HG03196 (cell line): Measurements from ENCODE around the gene ITGA7.
A peak's percentile ranks its signal among the peaks of the same experiment; 100 is the strongest.

Source experiments
- ATAC-seq: cut with Tn5 transposase; IDR thresholded peaks from one replicate; pipeline ENCODE4 v1.9.1; 2021; ENCODE audit not compliant: unreplicated experiment

Gene ITGA7

GRCh38 chr12:55733858-55734257, 26.2 kb upstream of the ITGA7 start:
- ATAC-seq, result no peak

- ATAC-seq, result no peak
Measured at GRCh38 chr12:55733021-55733555, 25.4 kb upstream of the ITGA7 start.

- no peak for ATAC-seq
Measured at GRCh38 chr12:55732288-55732687, 24.6 kb upstream of the ITGA7 start.

- peak; percentile 38 for ATAC-seq
Measured at GRCh38 chr12:55729819-55730818, 22.4 kb upstream of the ITGA7 start.

GRCh38 chr12:55728939-55729818, 21.5 kb upstream of the ITGA7 start, which contains the start of gene CD63:
CD63 (minus strand) TSS chr12:55729009; CDS start chr12:55728341, 668 bp downstream.
- ATAC-seq, result peak; percentile 61

- ATAC-seq, result no peak
Measured at GRCh38 chr12:55728186-55728938, 20.7 kb upstream of the ITGA7 start.

- ATAC-seq, result no peak
Measured at GRCh38 chr12:55727643-55728185, 20.0 kb upstream of the ITGA7 start.

- ATAC-seq, result no peak
Measured at GRCh38 chr12:55726971-55727370, 19.3 kb upstream of the ITGA7 start.

- ATAC-seq, result no peak
Measured at GRCh38 chr12:55725556-55725955, 17.9 kb upstream of the ITGA7 start.

GRCh38 chr12:55724940-55725309, 17.2 kb upstream of the ITGA7 start:
- no peak for ATAC-seq

- ATAC-seq, result no peak
Measured at GRCh38 chr12:55724226-55724939, 16.7 kb upstream of the ITGA7 start.

GRCh38 chr12:55723516-55724225, 16.0 kb upstream of the ITGA7 start:
- no peak for ATAC-seq

- no peak for ATAC-seq
Measured at GRCh38 chr12:55722948-55723347, 15.2 kb upstream of the ITGA7 start.

- ATAC-seq, result no peak
Measured at GRCh38 chr12:55721601-55722213, 14.0 kb upstream of the ITGA7 start.

GRCh38 chr12:55720894-55721444, 13.3 kb upstream of the ITGA7 start:
- ATAC-seq, result no peak

GRCh38 chr12:55720071-55720564, 12.4 kb upstream of the ITGA7 start, which contains the start of gene RDH5:
RDH5 (plus strand) TSS chr12:55720393; CDS start chr12:55721185, 792 bp downstream.
- no peak for ATAC-seq

- no peak for ATAC-seq
Measured at GRCh38 chr12:55719371-55719770, 11.7 kb upstream of the ITGA7 start.
